Measurements from ENCODE around the gene DDX19B.
A peak's percentile ranks its signal among the peaks of the same experiment; 100 is the strongest.
"Not testable (repeated sequence)": the region's sequence is repeated elsewhere in the genome, so short reads cannot be mapped to it uniquely, and the experiment has no call there.

The DDX19B gene

GRCh38 chr16:70359552-70359951 lies 60.6 kb downstream of the DDX19B start:
- no peak for TF ChIP-seq CTCF (IDR thresholded peaks at IDR 0.05; ENCODE audit: borderline replicate concordance, control extremely low read depth, extremely low read depth, insufficient read depth, missing control alignments)
- in situ Hi-C loops (cut with MboI; ENCODE audit: low sequenced_read_pairs, unreplicated experiment) = loop anchor here (25.0 kb wide), 1 partner anchor 278 kb away; the partner anchor contains the start of gene IL34
- no peak for DNase-seq (ENCODE audit: low spot score)

GRCh38 chr16:70364399-70364798 lies 65.4 kb downstream of the DDX19B start:
- in situ Hi-C loops (cut with MboI; ENCODE audit: low sequenced_read_pairs, unreplicated experiment) = loop anchor here (25.0 kb wide), 1 partner anchor 273 kb away; the partner anchor contains the start of gene IL34
- DNase-seq (ENCODE audit: low spot score) = no peak

GRCh38 chr16:70370145-70370544 lies 71.2 kb downstream of the DDX19B start:
- TF ChIP-seq CTCF (IDR thresholded peaks at IDR 0.05; ENCODE audit: borderline replicate concordance, control extremely low read depth, extremely low read depth, insufficient read depth, missing control alignments) = peak; percentile 41
- in situ Hi-C loops (cut with MboI; ENCODE audit: low sequenced_read_pairs, unreplicated experiment) = loop anchor here (25.0 kb wide), 1 partner anchor 267 kb away; the partner anchor contains the start of gene IL34

More at GRCh38 chr16:70364399-70364798, 65.4 kb downstream of the DDX19B start:
- no peak for TF ChIP-seq CTCF (IDR thresholded peaks at IDR 0.05; ENCODE audit: borderline replicate concordance, control extremely low read depth, extremely low read depth, insufficient read depth, missing control alignments)

GRCh38 chr16:70370924-70371323 lies 71.9 kb downstream of the DDX19B start:
- TF ChIP-seq CTCF (IDR thresholded peaks at IDR 0.05; ENCODE audit: borderline replicate concordance, control extremely low read depth, extremely low read depth, insufficient read depth, missing control alignments) = no peak
- no peak for DNase-seq (ENCODE audit: low spot score)
- in situ Hi-C loops (cut with MboI; ENCODE audit: low sequenced_read_pairs, unreplicated experiment) = loop anchor here (25.0 kb wide), 1 partner anchor 266 kb away; the partner anchor contains the start of gene IL34

More at GRCh38 chr16:70370145-70370544, 71.2 kb downstream of the DDX19B start:
- DNase-seq (ENCODE audit: low spot score) = not testable (repeated sequence)

- in situ Hi-C loops (cut with MboI; ENCODE audit: low sequenced_read_pairs, unreplicated experiment) = loop anchor here (25.0 kb wide), 1 partner anchor 264 kb away; the partner anchor contains the start of gene IL34
- no peak for TF ChIP-seq CTCF (IDR thresholded peaks at IDR 0.05; ENCODE audit: borderline replicate concordance, control extremely low read depth, extremely low read depth, insufficient read depth, missing control alignments)
- DNase-seq (ENCODE audit: low spot score) = no peak
These were observed 74.1 kb downstream of the DDX19B start for GRCh38 chr16:70372921-70373728.

GRCh38 chr16:70374213-70374612 lies 75.2 kb downstream of the DDX19B start:
- DNase-seq (ENCODE audit: low spot score) = no peak
- in situ Hi-C loops (cut with MboI; ENCODE audit: low sequenced_read_pairs, unreplicated experiment) = loop anchor here (25.0 kb wide), 1 partner anchor 263 kb away; the partner anchor contains the start of gene IL34
- TF ChIP-seq CTCF (IDR thresholded peaks at IDR 0.05; ENCODE audit: borderline replicate concordance, control extremely low read depth, extremely low read depth, insufficient read depth, missing control alignments) = no peak
